ENCODE measurements around the gene CRYZL1.

CRYZL1 gene

DNA sequence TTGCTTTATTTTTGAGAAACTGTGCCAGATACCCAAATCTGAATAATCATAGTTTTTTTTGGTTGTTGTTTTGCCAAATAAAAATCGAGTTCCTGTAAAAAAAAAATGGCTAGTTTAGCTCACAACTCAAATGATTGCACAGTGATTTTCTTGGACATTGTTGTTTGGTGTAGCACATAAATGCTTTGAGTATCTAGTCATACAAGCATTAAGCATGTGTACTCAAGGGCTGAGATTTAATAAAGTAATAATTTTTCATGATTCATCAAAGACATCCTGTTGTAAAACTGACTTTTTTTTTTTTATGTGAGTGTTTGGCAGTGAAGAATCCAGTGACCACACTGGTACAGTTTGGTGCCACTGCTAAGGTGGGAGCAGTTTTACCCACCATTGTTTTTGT is 19.6 kb upstream of the CRYZL1 start:
- no peak for DNase-seq (ENCODE audit: low spot score)

DNA sequence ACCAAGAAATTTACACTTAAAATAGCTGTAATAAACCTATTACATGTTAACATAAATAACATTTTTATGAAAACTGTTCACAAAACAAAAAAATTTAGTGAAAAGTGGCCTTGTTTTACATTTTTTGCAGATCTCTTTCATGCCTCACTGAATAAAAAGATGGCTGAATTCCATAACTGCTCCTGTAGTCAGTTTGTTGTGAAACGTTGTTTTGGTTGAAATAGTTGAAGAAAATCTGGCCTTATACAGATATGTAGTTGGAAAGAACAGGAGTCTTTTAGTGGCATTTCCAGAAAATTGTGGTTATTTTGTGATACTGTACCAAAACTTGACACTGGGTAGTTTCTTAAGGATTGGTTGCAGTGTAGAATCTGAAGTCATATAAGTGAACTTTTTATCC is 18.9 kb upstream of the CRYZL1 start:
- DNase-seq (ENCODE audit: low spot score), result no peak

DNA sequence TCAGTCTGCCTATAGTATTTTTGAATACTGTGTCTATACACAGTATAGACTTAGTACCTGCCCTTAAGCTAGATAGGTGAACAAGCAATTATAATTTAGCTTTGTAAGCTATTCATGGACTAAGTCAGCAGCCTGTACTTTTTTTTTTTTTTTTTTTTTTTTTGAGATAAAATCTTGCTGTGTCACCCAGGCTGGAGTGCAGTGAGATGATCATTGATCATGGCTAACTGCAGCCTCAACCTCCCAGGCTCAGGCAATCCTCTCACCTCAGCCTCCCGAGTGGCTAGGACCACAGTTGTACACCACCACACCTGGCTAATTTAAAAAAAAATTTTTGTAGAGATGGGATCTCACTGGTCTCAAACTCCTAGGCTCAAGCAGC is 18.0 kb upstream of the CRYZL1 start:
- DNase-seq (ENCODE audit: low spot score), result no peak

DNA sequence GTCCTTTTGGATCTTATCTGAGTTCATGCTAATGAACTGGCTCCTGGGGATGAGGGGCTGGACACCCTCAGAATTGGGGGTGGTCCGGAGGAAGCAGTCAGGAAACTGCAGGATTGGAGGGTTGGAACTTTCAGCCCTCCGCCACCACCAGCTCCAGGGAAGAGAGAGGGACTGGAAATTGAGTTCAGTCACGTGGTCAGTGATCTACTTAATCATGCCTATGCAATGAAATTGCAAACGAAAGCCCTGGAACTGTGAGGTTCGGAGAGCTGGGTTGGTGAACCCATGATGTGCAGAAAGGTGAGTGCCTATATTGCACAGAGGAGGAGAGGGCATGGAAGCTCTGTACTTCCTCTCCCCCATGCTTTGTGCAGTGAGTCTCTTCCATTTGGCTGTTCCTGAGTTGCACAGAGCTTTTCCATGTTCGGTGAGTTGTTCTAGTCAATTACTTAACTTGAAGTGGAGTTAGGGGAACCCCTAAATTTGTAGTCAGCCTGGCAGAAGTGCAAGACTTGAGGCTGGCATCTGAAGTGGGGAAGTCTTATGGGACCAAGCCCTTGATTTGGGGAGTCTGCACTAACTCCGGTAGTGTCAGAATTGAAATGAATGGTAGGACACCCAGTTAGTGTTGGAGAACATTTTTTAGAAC is 17.5 kb upstream of the CRYZL1 start:
- DNase-seq (ENCODE audit: low spot score), result no peak

DNA sequence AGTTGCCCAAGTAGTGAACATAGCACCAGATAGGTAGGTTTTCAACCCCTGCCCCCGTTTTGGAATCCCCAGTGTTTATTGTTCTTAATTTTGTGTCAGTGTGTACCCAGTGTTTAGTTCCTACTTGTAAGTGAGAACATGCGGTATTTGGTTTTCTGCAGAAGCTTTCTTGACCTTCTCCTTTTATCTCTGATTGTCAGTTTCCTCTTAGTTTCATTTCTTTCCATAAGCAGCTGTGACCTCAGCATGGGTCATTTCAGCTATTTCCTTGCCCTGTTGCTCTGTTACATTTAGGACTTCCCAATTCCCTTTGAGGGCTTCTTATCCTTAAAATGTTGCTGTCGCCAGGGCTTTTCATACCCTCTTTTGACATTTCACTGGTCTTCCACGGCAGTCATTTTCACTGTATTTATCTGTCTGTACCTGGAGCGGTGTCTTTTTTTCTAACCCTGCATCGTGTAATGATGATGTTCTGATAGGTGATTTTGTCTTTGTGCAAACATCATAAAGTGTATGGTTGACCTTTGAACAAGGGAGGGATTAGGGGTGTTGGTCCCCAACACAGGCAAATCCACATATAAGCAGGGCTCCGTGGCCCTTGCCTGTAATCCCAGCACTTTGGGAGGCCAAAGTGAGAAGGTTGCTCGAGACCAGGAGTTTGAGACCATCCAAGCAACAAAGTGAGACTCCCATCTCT is 15.7 kb upstream of the CRYZL1 start:
- no peak for DNase-seq (ENCODE audit: low spot score)

DNA sequence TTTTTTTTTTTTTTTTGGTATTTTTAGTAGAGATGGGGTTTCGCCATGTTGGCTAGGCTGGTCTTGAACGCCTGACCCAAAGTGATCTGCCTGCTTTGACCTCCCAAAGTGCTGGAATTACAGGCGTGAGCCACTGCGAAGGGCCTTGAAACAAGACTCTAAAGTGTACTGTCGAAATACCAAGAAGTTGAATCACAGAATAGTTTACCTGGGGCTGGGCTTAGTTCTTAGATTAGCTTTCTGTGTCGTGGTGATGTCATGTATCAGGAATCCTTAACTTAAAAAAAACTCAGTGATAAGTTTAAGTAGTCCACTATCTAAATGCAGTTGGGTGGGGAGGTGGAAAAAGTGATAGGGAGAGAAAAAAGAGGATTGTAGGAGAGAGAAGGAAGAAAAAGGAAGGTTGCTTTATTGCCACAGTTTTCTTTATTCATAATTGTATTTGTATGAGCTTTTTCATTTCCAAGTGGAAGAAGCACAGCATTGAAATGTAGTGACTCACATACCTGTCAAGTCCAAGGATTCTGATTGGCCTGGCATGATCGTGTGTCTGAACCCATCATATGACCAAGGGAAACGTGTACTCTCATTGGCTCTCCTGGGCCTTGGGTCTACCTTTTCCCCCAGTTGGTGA is 14.2 kb upstream of the CRYZL1 start:
- no peak for DNase-seq (ENCODE audit: low spot score)

DNA sequence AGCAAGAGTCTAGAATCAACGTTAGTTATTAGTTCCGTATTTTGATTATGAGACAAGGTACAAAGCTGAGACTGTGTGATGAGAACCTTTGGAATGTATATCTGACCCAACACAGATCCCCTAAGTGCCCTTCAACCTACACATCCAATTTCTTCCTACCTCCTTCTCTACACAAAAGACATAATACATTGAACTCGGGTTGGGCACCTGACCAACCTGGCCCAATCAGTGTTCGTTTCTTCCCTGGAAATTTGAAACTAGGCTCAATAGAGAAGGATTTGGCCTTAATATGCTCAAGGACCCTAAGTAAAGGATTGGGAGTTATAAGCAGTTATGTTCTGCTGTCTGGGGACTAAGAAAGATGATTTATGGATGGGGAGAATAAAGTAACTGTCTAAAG is 12.9 kb upstream of the CRYZL1 start:
- DNase-seq (ENCODE audit: low spot score), result no peak

DNA sequence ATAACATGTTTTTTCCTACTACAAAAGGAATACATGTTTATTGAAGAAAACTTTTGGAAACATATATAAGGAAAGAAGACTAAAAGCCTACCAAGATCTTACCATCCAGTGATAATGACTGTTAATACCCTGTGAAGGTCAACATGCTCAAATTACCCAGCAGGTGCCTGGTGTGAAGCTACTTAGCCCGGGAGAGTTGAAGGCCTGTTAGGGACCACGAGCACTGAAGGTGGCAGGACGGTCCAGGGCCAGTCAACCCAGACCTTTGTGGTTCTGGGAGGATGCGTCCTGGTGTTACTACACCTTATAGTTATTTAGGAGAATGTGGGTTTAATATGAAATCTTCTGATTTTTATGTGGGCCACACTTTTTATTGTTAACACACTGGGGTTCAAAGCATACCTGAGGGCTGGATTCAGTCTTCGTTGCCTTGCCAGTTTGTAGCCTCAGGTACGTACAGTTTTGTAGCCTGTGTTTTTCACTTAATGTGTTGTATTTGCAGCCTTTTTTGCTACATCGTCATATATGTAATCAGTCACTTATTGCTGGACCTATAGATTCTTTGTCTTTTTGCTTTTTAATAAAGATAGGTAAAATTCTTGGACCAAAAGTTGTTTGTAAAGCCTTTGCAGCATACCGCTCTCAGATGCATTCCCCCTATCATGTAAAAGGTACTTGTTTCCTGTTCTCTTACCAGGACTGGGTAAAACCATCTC is 10.6 kb upstream of the CRYZL1 start:
- no peak for DNase-seq (ENCODE audit: low spot score)

DNA sequence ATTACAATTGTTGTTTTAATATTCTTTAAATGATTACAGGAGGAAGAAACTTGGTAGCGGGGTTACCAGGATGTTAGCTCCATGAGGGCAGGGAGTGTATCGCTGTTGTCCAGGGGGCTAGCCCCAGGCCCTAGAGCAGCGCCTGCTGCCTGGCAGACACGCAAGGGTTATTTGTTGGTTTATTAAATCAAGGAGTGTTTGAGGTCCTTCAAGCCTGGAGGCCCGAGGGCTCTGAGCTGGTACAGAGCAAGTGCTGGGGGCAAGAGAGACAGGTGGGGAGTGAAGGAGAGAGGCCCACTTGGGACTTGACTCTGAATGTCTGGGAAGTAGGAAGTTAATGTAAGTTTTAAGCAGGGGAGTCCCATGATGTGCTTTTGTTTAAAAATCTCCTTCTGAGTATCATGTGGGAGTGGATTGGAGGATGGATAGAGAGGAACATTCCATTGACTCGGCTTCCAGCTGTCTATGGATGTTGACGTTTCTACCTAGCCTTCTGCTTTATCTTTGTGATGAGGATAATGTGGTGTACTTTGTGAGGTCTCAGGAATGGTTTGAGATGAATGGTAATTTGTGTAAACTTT is 9.5 kb upstream of the CRYZL1 start:
- no peak for DNase-seq (ENCODE audit: low spot score)

DNA sequence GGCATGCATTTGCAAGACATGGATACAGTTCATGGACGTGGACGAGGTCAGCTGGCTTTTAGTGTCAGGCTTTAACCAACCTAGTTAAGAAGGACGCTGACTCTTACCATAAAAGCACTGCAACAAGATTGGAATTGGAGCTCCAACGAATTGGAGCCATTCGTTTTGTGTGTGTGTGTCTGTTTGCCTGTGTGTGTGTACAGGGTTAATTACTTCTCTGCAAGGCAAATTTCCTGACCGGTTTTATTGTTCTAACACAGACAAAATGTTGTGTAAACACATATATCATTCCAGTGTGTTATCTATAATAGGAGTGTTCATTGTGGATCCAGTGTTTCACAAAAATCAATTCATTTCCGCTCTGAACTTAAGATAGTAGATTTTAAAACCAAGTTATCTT is 8.7 kb upstream of the CRYZL1 start:
- no peak for DNase-seq (ENCODE audit: low spot score)

DNA sequence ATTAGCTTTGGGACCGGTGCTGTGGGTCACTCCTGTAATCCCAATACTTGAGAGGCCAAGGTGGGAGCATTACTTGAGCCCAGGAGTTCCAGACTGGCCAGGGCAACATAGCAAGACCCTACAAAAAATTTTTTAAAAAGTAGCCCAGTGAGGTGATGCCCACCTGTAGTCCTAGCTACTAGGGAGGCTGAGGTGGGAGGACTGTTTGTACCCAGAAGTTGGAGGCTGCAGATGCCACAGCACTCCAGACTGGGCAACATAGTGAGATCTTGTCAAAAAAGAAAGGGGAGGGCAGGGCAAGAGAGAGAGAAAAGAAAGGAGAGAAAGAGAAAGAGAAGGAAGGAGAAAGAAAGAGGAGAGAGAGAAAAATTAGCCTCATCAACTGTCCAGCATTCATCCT is 7.0 kb upstream of the CRYZL1 start:
- no peak for DNase-seq (ENCODE audit: low spot score)

DNA sequence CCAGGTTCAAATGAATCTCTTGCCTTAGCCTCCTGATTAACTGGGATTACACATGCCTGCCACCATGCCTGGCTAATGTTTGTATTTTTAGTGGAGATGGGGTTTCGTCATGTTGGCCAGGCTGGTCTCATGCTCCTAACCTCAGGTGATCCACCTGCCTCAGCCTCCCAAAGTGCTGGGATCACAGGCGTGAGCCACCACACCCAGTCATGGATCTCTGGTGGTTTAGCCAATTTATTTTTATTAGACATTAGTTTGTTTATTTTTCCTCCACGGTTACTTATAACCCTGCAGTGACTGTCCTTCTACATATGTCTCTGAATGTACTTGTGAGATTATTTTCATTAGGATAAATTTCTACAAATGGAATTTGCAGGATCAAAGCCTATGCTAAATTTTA is 6.0 kb upstream of the CRYZL1 start:
- no peak for DNase-seq (ENCODE audit: low spot score)

DNA sequence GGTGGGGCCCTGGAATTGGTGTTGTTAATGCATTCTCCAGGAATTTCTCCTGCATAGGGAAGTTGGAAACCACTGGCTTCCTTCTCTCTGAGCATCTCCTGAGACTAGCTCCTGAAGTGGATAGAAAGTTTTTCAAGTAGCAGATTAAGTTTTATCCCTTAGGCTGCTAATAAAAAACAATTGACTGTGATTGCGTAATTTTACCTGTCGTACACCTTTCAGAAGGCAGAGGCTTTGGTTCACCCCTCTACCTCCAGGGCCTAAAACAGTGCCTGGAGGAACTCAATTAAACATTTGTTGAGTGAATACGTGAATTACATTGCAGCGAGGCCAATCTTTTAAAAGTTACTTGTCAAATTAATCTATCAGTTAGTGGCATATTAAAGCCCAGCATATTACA is 4.2 kb upstream of the CRYZL1 start:
- DNase-seq (ENCODE audit: low spot score), result no peak

DNA sequence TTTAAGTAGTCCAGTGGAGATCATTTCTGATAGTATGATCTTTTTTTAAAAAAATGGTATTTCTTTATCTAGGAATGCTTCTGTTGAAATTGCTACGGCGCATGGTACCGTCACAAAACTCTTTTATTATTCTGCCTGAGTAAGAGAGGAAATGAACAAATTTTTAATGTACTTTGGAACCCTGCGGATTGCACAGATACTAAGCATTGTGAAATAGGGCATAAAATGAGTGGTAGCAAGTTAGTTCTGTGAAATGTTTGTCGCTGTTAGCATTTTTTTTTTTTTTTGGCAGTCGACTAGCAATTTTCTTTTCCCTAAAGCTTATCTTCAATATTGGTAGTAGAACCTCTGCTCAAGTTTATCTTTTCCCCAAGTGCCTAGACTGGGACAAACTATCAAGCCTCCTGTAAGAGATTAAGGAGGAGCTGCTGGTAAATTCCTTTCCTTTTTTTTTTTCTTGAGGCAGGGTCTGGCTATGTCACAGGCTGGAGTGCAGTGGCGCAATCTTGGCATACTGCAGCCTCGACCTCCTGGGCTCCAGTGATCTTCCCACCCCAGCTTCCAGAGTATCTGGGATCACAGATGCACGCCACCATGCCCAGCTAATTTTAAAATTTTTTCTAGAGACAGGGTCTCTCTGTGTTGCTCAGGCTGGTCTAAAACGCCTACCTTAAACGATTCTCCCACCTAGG is 3.0 kb upstream of the CRYZL1 start:
- no peak for DNase-seq (ENCODE audit: low spot score)

DNA sequence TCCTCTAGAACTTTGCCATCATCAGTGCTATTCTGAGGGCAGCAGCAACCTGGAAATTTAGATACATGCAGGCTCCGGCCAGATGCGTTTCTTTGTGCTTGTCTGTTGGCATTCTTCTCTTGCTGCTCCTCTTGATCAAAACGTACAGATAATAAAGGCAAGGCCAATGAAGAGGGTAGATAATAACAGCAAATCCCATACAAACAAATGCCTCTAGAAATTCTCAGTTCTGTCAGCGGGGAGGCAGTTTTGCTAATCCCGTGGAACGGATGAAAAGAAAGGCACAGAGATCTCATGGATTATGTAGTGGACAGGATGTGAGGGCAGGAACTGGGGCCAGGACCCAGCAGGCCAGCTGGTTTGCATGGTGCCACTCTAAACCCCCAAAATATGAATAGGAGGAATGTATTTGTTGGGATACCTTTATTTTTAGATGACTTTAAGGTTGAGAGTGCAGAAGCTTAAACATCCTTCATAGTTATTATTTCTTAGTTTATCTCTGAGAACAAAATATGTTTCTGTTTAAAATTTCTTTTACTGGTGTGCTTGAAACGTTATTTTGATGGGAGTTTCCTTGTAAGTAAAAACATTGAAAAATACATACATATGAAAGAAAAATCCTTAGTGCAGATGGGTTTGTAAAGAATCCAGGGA is 2.2 kb upstream of the CRYZL1 start:
- no peak for DNase-seq (ENCODE audit: low spot score)

DNA sequence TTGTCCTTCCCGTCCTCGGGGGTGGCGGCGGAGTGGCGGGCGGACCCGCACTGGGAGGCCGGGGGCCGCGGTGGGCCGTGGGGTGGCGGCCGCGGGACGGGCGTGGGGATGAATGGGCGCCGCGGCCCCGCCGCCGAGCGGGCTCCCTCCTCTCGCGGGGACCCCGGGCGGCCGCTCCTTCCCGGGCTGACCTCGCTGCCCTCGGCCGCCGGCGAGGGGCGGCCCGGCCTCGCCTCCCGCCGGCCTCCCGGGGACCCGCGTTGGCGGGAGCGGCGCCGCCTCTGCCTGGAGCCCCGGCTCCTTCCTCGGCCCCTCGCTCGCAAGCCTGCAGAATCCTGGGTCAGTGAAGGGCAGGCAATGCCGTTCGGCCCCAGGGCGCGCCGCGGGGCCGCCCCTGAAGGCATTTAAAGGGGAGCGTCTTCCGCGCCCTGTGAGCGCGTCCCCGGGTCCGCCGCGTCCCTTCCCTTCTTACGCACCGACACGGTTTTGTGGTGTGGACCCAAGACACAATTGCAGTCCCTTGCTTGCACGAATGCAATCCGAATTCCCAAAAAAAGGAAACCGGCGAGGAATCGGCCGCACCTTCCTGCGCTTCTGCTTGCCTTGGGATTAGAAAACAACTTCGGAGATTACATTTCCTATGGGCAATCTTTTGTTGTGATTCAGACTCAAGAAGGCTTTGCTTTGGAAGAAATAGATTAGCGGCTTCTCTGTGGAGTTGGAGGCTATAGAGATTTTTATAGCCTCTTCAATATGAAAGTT is 1.5 kb upstream of the CRYZL1 start:
- DNase-seq (ENCODE audit: low spot score), result no peak

DNA sequence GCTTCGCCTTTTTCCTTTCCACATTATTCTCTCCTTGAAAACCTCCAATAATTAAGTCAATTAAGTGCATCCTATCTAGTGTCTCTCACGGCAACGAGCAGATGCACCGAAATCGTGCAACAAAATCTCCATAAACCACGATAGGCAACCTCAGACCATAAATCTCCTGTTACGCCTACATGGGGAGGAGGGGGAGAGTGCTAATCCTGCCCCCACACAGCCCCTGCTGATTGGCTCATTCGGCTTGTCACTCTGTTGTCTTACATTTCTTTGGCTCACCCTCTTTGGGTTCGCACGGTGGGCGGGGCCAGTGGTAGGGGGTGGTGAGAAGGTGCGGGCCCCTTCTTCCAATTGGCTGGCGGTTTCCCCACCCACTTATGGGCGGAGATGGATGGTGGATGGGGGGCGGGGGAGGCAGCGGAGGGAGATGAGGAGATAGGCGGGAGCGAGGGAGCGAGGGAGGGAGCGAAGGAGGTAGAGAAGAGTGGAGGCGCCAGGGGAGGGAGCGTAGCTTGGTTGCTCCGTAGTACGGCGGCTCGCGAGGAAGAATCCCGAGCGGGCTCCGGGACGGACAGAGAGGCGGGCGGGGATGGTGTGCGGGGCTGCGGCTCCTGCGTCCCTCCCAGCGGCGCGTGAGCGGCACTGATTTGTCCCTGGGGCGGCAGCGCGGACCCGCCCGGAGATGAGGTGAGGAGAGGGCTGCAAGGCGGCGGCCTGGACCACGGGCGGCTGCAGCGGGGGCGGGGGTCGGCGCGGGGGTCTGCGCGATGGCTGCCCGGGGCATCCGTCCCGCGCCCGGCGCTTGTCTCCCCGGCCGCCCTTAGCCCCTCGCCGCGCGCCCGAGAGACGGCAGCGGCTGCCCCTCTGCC is 720 bp upstream of the CRYZL1 start, which contains the start of gene ITSN1:
Gene ITSN1, plus strand, starts transcription at position 475 of the 869 bp plus-strand sequence. CDS start 76,328 bp downstream, outside the sequence.
- peak; percentile 100 for DNase-seq (ENCODE audit: low spot score)

DNA sequence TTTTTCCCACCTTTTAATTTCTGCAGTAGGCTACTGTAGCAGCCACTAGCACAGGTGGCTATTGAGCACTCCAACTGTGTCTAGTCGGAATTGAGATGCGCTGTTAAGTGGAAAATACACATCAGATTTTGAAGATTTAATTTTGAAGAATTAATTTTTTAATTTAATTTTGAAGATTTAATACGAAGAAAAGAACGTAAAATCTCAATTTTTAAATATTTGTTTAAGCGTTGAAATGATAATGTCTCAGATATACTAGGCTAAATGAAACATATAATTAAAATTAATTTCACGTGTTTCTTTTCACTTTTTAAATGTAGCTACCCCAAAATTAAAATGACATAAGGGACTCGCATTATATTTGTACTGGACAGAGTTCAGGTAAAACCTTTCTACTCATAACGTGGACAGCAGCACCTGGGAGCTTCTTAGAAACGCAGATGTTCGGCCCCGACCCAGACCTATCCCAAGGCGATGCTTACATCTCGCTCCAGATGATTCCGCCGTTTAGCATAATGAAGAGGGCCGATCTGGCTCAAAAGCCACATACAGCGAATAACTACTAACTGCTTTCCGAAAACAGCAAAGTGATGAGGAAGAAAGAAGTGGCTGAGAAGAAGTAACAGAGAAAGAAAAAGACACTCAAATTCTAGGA is 717 bp downstream of the CRYZL1 start:
- no peak for DNase-seq (ENCODE audit: low spot score)

DNA sequence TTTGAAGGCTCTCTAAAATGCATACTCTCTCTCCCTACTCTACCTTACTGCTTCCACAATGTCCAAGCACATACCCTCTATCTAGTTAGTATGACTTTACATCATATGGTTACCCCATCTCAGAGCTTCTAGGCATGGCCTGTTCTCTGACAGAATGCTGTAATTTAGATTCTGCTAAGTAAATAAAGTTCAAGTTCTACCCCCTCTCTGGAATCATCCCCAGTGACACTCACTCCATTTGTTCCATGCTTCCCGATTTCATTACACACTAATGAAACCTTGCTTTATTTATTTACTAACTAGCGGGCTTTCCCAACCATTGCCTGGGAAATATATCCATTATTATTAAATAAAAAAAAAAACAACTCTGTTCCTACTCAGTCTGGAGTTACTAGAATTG is 7.3 kb downstream of the CRYZL1 start:
- no peak for DNase-seq (ENCODE audit: low spot score)
